IMR-90 (cell line): ENCODE measurements around the gene SIX5. TPM values are rescaled to one million over a fixed set of nuclear protein-coding genes. Genes with fewer than 3 reads are reported as not detected.

ENCODE experiments used
- ATAC-seq: fragments of 200-7000 bp; cut with Tn5 transposase; 2 replicates; pipeline ENCODE4 v1.9.1; 2020; ENCODE audit warnings: low read depth, mild to moderate bottlenecking, moderate library complexity
- BruUV-seq: library from RNA; stranded (reverse); fragments of 400-500 nt; replicated peaks from 2 replicates; lab custom pipeline; 2021; lab: Mats Ljungman, UMichigan
- CTCF ChIA-PET: fragments of 300-600 bp; formaldehyde crosslinking; extraction: SDS; loops from one replicate; lab custom pipeline; 2021; ENCODE audit warnings: antibody characterized with exemption; lab: Yijun Ruan, JAX
- POLR2A ChIA-PET: fragments of 300-600 bp; sonication (Branson Sonifier 250); formaldehyde crosslinking; loops from one replicate; lab custom pipeline; 2022; ENCODE audit warnings: antibody characterized with exemption; ENCODE audit not compliant: unreplicated experiment; lab: Charles Lee
- DNase-seq: peaks from one replicate; pipeline ENCODE4 v3.0.0; 2013
- H2AFZ ChIP-seq: replicated peaks from 2 replicates; pipeline ENCODE3; 2013; ENCODE audit warnings: low read length, mild to moderate bottlenecking; ENCODE audit not compliant: poor library complexity
- H2AK5ac ChIP-seq: 2 replicates; pipeline ENCODE4 v1.6.1; 2013; ENCODE audit warnings: low read depth, low read length, inconsistent platforms
- H2AK9ac ChIP-seq: replicated peaks from 2 replicates; pipeline ENCODE3; 2013; ENCODE audit warnings: mild to moderate bottlenecking, low read depth, low read length, moderate library complexity; ENCODE audit not compliant: poor library complexity
- H2BK120ac ChIP-seq: 2 replicates; pipeline ENCODE4 v1.6.1; 2013; ENCODE audit warnings: low read depth, low read length, inconsistent platforms
- H2BK15ac ChIP-seq: 3 replicates; pipeline ENCODE4 v1.6.1; 2013; ENCODE audit warnings: low read depth, low read length, inconsistent platforms
- H2BK20ac ChIP-seq: 2 replicates; pipeline ENCODE4 v1.6.1; 2013; ENCODE audit warnings: low read depth, mild to moderate bottlenecking, inconsistent platforms, low read length, moderate library complexity
- H2BK5ac ChIP-seq: 2 replicates; pipeline ENCODE4 v1.6.1; 2013; ENCODE audit warnings: mild to moderate bottlenecking, low read depth, low read length, inconsistent platforms; ENCODE audit not compliant: poor library complexity, severe bottlenecking
- H3K14ac ChIP-seq: replicated peaks from 2 replicates; pipeline ENCODE4 v1.6.1; 2013; ENCODE audit warnings: low read depth, low read length, inconsistent platforms
- H3K18ac ChIP-seq: 2 replicates; pipeline ENCODE4 v1.6.1; 2013; ENCODE audit warnings: low read depth, low read length, control low read depth
- H3K23ac ChIP-seq: 2 replicates; pipeline ENCODE4 v1.6.1; 2013; ENCODE audit warnings: low read depth, low read length, inconsistent platforms
- H3K27ac ChIP-seq: 2 replicates; pipeline ENCODE4 v1.5.1; 2013; ENCODE audit warnings: mild to moderate bottlenecking, control low read depth, low read length; ENCODE audit not compliant: insufficient read depth
- H3K27me3 ChIP-seq: 2 replicates; pipeline ENCODE4 v1.6.1; 2013; ENCODE audit warnings: low read length; ENCODE audit not compliant: control insufficient read depth, insufficient read depth
- H3K36me3 ChIP-seq: 2 replicates; pipeline ENCODE4 v1.6.1; 2013; ENCODE audit warnings: low read length, mixed read lengths; ENCODE audit not compliant: control insufficient read depth, insufficient read depth
- H3K4ac ChIP-seq: 2 replicates; pipeline ENCODE4 v1.6.1; 2013; ENCODE audit warnings: low read depth, low read length, inconsistent platforms
- H3K4me1 ChIP-seq: 2 replicates; pipeline ENCODE4 v1.6.1; 2013; ENCODE audit warnings: low read length, mixed read lengths; ENCODE audit not compliant: control insufficient read depth, insufficient read depth
- H3K4me2 ChIP-seq: 2 replicates; pipeline ENCODE4 v1.6.1; 2013; ENCODE audit warnings: low read depth, mild to moderate bottlenecking, control low read depth, low read length, moderate library complexity
- H3K4me3 ChIP-seq: 2 replicates; pipeline ENCODE4 v1.5.1; 2013; ENCODE audit warnings: low read depth, mild to moderate bottlenecking, control low read depth, low read length, moderate library complexity; ENCODE audit not compliant: insufficient read depth
- H3K56ac ChIP-seq: 2 replicates; pipeline ENCODE4 v1.6.1; 2013; ENCODE audit warnings: low read length, inconsistent platforms; ENCODE audit not compliant: insufficient read depth; ENCODE audit errors: extremely low read depth
- H3K79me1 ChIP-seq, 2 experiments: 2 replicates each; pipeline ENCODE4 v1.6.1; 2013; ENCODE audit warnings: low read length in 2 of 2, inconsistent platforms in 1 of 2, low read depth in 1 of 2
- H3K9ac ChIP-seq: 2 replicates; pipeline ENCODE4 v1.6.1; 2013; ENCODE audit warnings: low read depth, low read length, control low read depth
- H3K9me1 ChIP-seq: 2 replicates; pipeline ENCODE4 v1.6.1; 2013; ENCODE audit warnings: low read length, inconsistent platforms; ENCODE audit not compliant: insufficient read depth
- H3K9me3 ChIP-seq: 2 replicates; pipeline ENCODE4 v1.6.1; 2013; ENCODE audit warnings: low read length; ENCODE audit not compliant: control insufficient read depth, insufficient read depth
- H4K20me1 ChIP-seq: 2 replicates; pipeline ENCODE4 v1.6.1; 2013; ENCODE audit warnings: low read length, inconsistent platforms; ENCODE audit not compliant: insufficient read depth
- H4K5ac ChIP-seq: 2 replicates; pipeline ENCODE4 v1.6.1; 2013; ENCODE audit warnings: mild to moderate bottlenecking, low read depth, low read length, control low read depth
- H4K8ac ChIP-seq, 2 experiments: 2 replicates each; pipeline ENCODE4 v1.6.1; 2013; ENCODE audit warnings: low read depth in 2 of 2, low read length in 2 of 2, control low read depth in 1 of 2, inconsistent platforms in 1 of 2
- H4K91ac ChIP-seq: 2 replicates; pipeline ENCODE4 v1.6.1; 2013; ENCODE audit warnings: low read depth, low read length, inconsistent platforms; ENCODE audit not compliant: insufficient read depth
- CEBPB ChIP-seq: IDR thresholded peaks from 2 replicates; pipeline ENCODE4 v1.6.1; 2012; ENCODE audit warnings: low read depth, low read length, improper control_type of control experiment
- CHD1 ChIP-seq: IDR thresholded peaks from 2 replicates; pipeline ENCODE4 v1.6.1; 2012; ENCODE audit warnings: low read depth, low read length, improper control_type of control experiment
- WGBS, 2 experiments: methylation state at CpG; one replicate each; pipeline versions ENCODE4 v1.1.5 to v1.1.7; 2013; ENCODE audit warnings: missing lambda C conversion rate in 2 of 2; ENCODE audit not compliant: insufficient read length in 1 of 2; ENCODE audit errors: extremely low coverage in 2 of 2; 5-methylcytosine and 5-hydroxymethylcytosine counted together
- dilution Hi-C: fragments of 300-500 bp; cut with HindIII; formaldehyde crosslinking; loops from one replicate; pipeline ENCODE4 v1.14.3; 2018; ENCODE audit warnings: low sequenced_read_pairs; ENCODE audit not compliant: unreplicated experiment
- in situ Hi-C: fragments of 300-500 bp; cut with MboI; formaldehyde crosslinking; loops from 3 replicates; pipeline ENCODE4 v1.14.3; 2019; ENCODE audit warnings: low sequenced_read_pairs, inconsistent platforms, mixed read lengths
- intact Hi-C: fragments of 100-400 bp; cut with micrococcal nuclease; formaldehyde crosslinking; loops from 2 replicates; pipeline ENCODE4 v1.10.0; 2022
- polyA plus RNA-seq, 3 experiments: library from polyadenylated mRNA; depleted of rRNA; stranded (reverse); fragments of >200 nt; gene quantifications; 2 replicates each; pipeline ENCODE4 v1.2.3, GENCODE V29; 2012; ENCODE audit warnings: low replicate concordance in 1 of 3
- total RNA-seq: library from RNA; depleted of rRNA; stranded (reverse); fragments of >200 nt; gene quantifications from 2 replicates; pipeline ENCODE4 v1.2.3, GENCODE V29; 2012

SIX5 gene
- total and polyA plus RNA-seq, 2 of the 4 experiments (the other 2 are of a cell fraction): 0.90 to 15.5 TPM

- Histone ChIP-seq H3K4ac (no peak overlapping the region), H2BK120ac (no peak overlapping the region), H2BK15ac (no peak overlapping the region), H4K20me1 (no peaks in the 10 kb centered on the region), H3K23ac (no peak overlapping the region), H4K5ac (no peak overlapping the region), H2AFZ (no peak overlapping the region), H3K18ac (no peak overlapping the region), H3K9me1 (no peaks in the 10 kb centered on the region), H3K4me3 (no peak overlapping the region), H3K9ac (no peak overlapping the region), H2BK5ac (no peak overlapping the region), H3K56ac (no peak overlapping the region), H3K4me1 (no peaks in the 10 kb centered on the region), H2BK20ac (no peak overlapping the region), H3K14ac (no peak overlapping the region), H3K27me3 (peaks cover 3% of the 10 kb centered on the region; the same call in 1 of the 2 replicates), H2AK5ac (no peak overlapping the region), H2AK9ac (no peak overlapping the region), H4K8ac (no peak overlapping the region), H4K91ac (no peak overlapping the region), H3K9me3 (no peaks in the 10 kb centered on the region), H3K79me1 (no peaks in the 10 kb centered on the region), H3K4me2 (no peak overlapping the region), H3K27ac (no peak overlapping the region), H3K36me3 (no peaks in the 10 kb centered on the region)
- intact Hi-C loops (no loop called here), dilution Hi-C loops (no loop called here), in situ Hi-C loops (no loop called here)
- no TSS peak for BruUV-seq
- 82% methylated on average over 3 of the region's 9 CpGs; no CpG with 5 or more reads in 1 of the 2 experiments for WGBS, 2 experiments
- ATAC-seq (no peak), DNase-seq (no peak)
- TF ChIP-seq CHD1 (no peak), CEBPB (peak; percentile 46; the same call in 1 of the 2 replicates)
- POLR2A ChIA-PET: no interaction called here
- CTCF ChIA-PET: interaction anchor here (0.6 kb wide), 1 partner anchor 45 kb away, joined by 3 read pairs; no protein-coding TSS in a partner anchor
Observed at GRCh38 chr19:45757695-45758094, 11.4 kb downstream of the SIX5 start.
